HFFc6 (cell line): ENCODE results near the gene RNF223. TPM values are rescaled to one million over a fixed set of nuclear protein-coding genes. Genes with fewer than 3 reads are reported as not detected.

Experiments
- DNase-seq: peaks from one replicate; pipeline ENCODE4 v3.0.0-alpha.2; 2018
- H3K27ac Mint-ChIP-seq: 2 replicates; pipeline ENCODE4 v1.8.0; 2020; ENCODE audit warnings: mild to moderate bottlenecking, mixed read lengths
- H3K27me3 Mint-ChIP-seq: 2 replicates; pipeline ENCODE4 v1.8.0; 2021; ENCODE audit warnings: mild to moderate bottlenecking, moderate library complexity, mixed read lengths; ENCODE audit not compliant: insufficient read depth
- H3K36me3 Mint-ChIP-seq: 2 replicates; pipeline ENCODE4 v1.8.0; 2021; ENCODE audit warnings: low read depth, mixed read lengths
- H3K4me1 Mint-ChIP-seq: 2 replicates; pipeline ENCODE4 v1.8.0; 2020; ENCODE audit warnings: low read depth, mixed read lengths
- H3K4me3 Mint-ChIP-seq: 2 replicates; pipeline ENCODE4 v1.8.0; 2020; ENCODE audit warnings: mild to moderate bottlenecking, moderate library complexity, mixed read lengths
- H3K9me3 Mint-ChIP-seq: 2 replicates; pipeline ENCODE4 v1.8.0; 2020; ENCODE audit warnings: mild to moderate bottlenecking, mixed read lengths
- total RNA-seq, 6 experiments: library from RNA; stranded (reverse); fragmentation: NEBNext Ultra II Directional; extraction: Animal tissue kit (Norgen Biotek cat#: 25700); gene quantifications; 2 replicates in 1 of 6; 3 replicates in 5 of 6; pipeline ENCODE4 v1.2.3, GENCODE V29; 2021
- TF ChIP-seq, protein P1 (sequence below): fragments of 200-600 bp; sonication (generic); IDR thresholded peaks from 2 replicates; pipeline ENCODE4 v1.5.0; 2021; ENCODE audit warnings: antibody characterized with exemption, mild to moderate bottlenecking

Gene RNF223
- total RNA-seq, 6 experiments from 2014 or later = not detected

DNA sequence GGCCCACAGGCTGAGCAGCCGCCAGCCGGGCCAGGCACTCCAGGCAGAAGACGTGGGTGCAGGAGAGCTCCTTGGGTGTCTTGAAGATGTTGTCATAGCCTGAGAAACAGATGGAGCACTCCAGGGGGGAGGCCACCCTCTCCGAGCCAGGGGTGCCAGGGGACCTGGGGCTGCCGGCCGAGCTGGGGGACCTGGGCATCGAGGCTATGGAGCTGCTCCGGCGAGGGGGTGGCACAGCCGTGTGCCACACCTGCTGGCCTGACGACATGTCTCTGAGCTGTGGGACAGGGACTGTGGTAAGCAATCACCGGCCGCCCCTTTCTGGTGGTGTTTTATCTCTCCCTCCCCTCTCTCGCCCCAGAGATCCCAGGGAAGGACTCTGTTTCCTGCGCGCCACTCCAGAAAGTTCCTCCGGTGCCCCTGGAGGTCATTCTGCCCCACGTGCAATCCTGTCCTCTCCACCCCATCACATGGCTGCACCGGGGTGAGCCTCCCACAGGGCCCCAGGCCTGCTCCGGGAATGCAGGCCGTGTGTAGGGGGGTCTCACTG, 1.7 kb downstream of the RNF223 start:
- no peaks in the 10 kb centered on the region for H3K9me3 Mint-ChIP-seq
- H3K36me3 Mint-ChIP-seq = no peaks in the 10 kb centered on the region
- H3K4me3 Mint-ChIP-seq = no peak overlapping the region
- H3K27ac Mint-ChIP-seq = no peak overlapping the region
- H3K4me1 Mint-ChIP-seq = no peaks in the 10 kb centered on the region
- DNase-seq = no peak
- H3K27me3 Mint-ChIP-seq = peaks cover 2% of the 10 kb centered on the region
- TF ChIP-seq, protein P1, sequence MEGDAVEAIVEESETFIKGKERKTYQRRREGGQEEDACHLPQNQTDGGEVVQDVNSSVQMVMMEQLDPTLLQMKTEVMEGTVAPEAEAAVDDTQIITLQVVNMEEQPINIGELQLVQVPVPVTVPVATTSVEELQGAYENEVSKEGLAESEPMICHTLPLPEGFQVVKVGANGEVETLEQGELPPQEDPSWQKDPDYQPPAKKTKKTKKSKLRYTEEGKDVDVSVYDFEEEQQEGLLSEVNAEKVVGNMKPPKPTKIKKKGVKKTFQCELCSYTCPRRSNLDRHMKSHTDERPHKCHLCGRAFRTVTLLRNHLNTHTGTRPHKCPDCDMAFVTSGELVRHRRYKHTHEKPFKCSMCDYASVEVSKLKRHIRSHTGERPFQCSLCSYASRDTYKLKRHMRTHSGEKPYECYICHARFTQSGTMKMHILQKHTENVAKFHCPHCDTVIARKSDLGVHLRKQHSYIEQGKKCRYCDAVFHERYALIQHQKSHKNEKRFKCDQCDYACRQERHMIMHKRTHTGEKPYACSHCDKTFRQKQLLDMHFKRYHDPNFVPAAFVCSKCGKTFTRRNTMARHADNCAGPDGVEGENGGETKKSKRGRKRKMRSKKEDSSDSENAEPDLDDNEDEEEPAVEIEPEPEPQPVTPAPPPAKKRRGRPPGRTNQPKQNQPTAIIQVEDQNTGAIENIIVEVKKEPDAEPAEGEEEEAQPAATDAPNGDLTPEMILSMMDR = no peak

DNA sequence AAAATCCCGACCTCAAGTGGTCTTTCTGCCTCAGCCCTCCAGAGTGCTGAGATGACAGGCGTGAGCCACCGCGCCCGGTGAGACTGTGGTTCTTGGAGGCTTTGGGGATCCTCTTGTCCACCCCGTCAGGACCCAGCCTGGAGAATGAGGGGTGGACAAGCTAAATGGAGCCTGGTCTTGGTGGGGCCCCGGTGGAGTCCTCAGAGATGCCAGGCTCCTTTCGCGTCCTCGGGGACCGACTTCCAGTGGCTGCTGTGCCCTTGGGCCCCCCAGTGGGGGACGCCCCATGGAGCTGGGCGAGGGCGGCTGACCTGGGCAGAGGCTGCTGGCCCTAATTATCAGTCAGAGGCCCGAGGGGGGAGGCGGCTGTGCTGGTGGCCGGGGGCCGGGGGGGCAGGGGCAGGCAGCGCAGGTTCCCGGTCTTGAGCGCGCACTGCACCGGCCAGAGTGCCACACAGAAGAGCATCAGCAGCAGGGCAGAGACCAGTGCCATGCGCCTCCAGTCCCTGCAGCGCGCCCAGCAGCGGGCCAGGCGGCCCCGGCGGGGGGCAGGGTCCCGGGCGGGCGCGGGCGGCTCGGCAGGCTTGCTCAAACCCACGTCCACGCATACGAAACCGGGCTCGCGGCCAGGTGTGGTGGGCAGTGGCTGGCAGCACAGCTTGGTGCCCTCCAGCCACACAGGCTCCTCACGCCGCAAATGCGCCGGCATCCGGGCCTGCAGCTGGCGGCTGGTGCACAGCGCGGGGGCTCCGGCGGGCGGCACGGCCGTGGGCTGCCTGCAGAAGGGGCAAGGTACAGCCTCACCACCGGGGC, 2.4 kb downstream of the RNF223 start:
- H3K9me3 Mint-ChIP-seq = no peaks in the 10 kb centered on the region
- H3K27me3 Mint-ChIP-seq = peaks cover 2% of the 10 kb centered on the region
- DNase-seq = no peak
- H3K36me3 Mint-ChIP-seq = no peaks in the 10 kb centered on the region
- no peak overlapping the region for H3K4me3 Mint-ChIP-seq
- no peaks in the 10 kb centered on the region for H3K4me1 Mint-ChIP-seq
- no peak overlapping the region for H3K27ac Mint-ChIP-seq
- TF ChIP-seq, protein P1 = no peak

DNA sequence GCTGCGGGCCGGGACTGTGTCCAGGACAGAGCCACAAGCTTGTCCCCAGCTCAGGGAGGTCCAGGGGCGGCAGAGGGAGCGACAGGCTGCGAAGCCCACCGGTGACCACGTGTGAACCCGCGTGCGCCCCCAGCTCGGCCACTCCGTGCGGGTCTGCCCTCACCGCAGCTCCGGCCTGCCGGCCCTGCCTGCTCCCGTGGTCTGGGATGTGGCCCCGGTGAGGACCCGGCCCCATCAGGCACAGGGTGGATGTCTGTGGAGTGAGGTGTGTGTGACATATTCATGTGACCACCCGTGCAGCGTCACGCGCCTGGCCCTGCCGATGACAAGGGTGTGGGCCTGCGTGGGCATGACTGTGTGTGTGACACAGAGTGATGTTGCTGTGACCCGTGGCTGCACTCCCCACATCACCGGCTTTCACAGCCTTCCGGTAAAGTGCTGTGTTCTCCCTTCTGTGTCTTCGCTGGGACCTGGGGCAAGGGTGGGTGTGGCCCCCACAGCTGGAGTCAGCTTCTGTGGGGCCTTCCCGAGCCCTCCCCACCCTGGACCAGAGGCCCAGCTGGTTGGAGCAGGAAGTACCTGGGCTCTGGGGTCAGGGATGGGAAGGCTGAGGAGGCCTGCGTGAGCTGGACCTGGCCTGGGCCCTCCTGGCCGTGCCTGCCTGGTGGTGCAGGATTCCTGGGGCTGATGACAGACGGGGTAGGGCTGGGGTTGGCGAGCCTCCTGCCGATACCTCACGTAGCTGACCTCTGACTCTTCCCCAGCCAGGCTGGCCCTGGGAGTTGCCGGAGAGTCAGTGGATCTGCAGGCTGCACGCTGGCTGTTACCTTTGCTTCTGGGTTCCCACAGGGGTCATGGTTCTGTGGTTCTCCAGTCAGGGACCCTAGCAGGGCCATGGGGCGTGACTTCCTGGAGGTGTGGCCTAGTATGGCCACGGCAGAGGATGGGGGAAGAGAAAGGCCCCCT, 4.1 kb downstream of the RNF223 start:
- Mint-ChIP-seq H3K4me3 (no peak overlapping the region), H3K27me3 (peaks cover 4% of the 10 kb centered on the region), H3K27ac (peak overlapping the region; percentile 45; the same call in 1 of the 2 replicates), H3K36me3 (no peaks in the 10 kb centered on the region), H3K9me3 (no peaks in the 10 kb centered on the region), H3K4me1 (no peaks in the 10 kb centered on the region)
- peak; percentile 16 for DNase-seq
- TF ChIP-seq, protein P1 = no peak

DNA sequence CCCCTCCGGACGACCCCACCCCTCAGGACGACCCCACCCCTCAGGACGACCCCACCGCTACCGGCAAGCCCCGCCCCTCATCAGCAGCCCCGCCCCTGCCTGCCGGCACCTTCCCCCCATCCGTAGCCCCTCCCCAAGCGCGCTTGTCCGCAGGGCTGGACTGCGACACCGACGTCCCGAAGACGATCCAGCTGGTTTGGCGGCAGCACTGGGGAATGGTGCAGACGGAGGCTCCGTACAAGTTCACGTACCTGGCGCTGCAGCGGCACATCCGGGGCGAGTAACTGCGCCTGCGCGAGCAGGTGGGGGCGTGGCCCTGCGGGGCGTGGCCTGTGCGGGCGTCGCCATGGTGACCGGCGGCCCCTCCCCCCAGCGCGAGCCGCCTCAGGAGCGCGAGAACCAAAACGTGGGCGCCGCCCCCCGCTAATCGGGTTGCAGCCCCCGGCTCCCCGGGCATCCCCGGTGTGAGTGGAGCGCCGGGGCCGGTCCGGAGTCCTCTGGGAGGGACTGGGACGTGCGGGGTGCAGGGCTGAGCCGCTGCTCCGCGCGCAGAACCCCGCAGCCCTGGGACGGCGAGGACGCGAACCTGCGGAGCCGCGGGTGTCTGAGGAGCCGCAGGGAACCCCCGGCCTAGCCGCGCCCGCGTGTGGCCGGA, 4.9 kb downstream of the RNF223 start:
- Mint-ChIP-seq H3K27ac (no peak overlapping the region), H3K4me1 (no peaks in the 10 kb centered on the region), H3K27me3 (peaks cover 4% of the 10 kb centered on the region), H3K4me3 (peak overlapping the region; percentile 47), H3K36me3 (no peaks in the 10 kb centered on the region), H3K9me3 (no peaks in the 10 kb centered on the region)
- DNase-seq = peak; percentile 45
- TF ChIP-seq, protein P1 = no peak

DNA sequence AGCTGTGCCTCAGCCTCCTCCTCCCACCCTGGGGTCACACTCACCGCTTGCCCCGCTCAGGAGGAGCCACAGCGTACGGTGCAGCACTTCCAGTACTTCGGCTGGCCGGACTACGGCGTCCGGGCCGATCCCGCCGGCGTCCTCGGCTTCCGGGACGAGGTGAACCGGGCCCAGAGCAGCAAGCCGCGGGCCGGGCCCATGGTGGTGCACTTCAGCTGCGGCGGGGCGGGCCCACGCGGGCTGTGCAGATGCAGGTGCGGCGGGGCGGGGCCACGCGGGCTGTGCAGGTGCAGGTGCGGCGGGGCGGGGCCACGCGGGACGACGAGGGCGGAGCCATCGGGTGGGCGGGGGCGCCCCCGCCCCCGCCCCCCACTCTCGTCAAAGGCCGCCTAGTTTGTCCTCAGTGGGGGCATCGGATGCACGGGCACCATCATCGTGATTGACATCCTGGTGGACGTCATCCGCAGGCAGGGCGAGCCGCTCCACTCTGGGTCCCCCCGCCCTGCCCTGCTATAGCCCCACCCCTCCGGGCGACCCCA, 5.5 kb downstream of the RNF223 start:
- H3K36me3 Mint-ChIP-seq = no peaks in the 10 kb centered on the region
- no peaks in the 10 kb centered on the region for H3K9me3 Mint-ChIP-seq
- peaks cover 4% of the 10 kb centered on the region for H3K27me3 Mint-ChIP-seq
- no peak for DNase-seq
- H3K4me3 Mint-ChIP-seq = no peak overlapping the region
- H3K27ac Mint-ChIP-seq = no peak overlapping the region
- TF ChIP-seq, protein P1 = no peak
- no peaks in the 10 kb centered on the region for H3K4me1 Mint-ChIP-seq
